Naive thymus-derived CD4-positive, alpha-beta T cell (primary cell): ENCODE data around the gene RERE. TPM values are rescaled to one million over a fixed set of nuclear protein-coding genes. Genes with fewer than 3 reads are reported as not detected.
"Not testable (repeated sequence)": the region's sequence is repeated elsewhere in the genome, so short reads cannot be mapped to it uniquely, and the experiment has no call there.

Experiments
- ATAC-seq: fragments of 150-1000 bp; cut with Tn5 transposase; 2 replicates; pipeline ENCODE4 v1.10.0; 2021; ENCODE audit warnings: mild to moderate bottlenecking, moderate library complexity
- CTCF ChIA-PET: fragments of 350-600 bp; sonication (Branson Sonifier 250); formaldehyde crosslinking; loops from one replicate; lab custom pipeline; 2021; ENCODE audit warnings: antibody characterized with exemption; lab: Charles Lee
- POLR2A ChIA-PET: fragments of 350-600 bp; sonication (Branson Sonifier 250); formaldehyde crosslinking; loops from one replicate; lab custom pipeline; 2021; ENCODE audit warnings: antibody characterized with exemption, inconsistent platforms; lab: Charles Lee
- DNase-seq, 9 donors: peaks; one replicate each; pipeline versions ENCODE4 v3.0.0 to v3.0.0-alpha.2; 2020 to 2022; ENCODE audit warnings: mixed read lengths in 1 of 9
- H3K27ac ChIP-seq: one replicate; pipeline ENCODE4 v1.7.0; 2013; ENCODE audit warnings: mild to moderate bottlenecking, low read depth, low read length, moderate library complexity
- H3K27me3 ChIP-seq, 2 donors: one replicate each; pipeline ENCODE4 v1.7.0; 2013; ENCODE audit warnings: low read length in 2 of 2, mild to moderate bottlenecking in 2 of 2, moderate library complexity in 2 of 2; ENCODE audit not compliant: control insufficient read depth in 2 of 2, insufficient read depth in 2 of 2
- H3K36me3 ChIP-seq, 3 experiments: 1 replicate in 2 of 3; 2 replicates in 1 of 3; pipeline ENCODE4 v1.7.0; 2013; ENCODE audit warnings: low read length in 3 of 3, mild to moderate bottlenecking in 3 of 3, moderate library complexity in 1 of 3; ENCODE audit not compliant: insufficient read depth in 3 of 3, control insufficient read depth in 2 of 3
- H3K4me1 ChIP-seq, 2 donors: one replicate each; pipeline ENCODE4 v1.7.0; 2013; ENCODE audit warnings: low read length in 2 of 2, mild to moderate bottlenecking in 2 of 2, moderate library complexity in 1 of 2; ENCODE audit not compliant: control insufficient read depth in 2 of 2, insufficient read depth in 2 of 2
- H3K4me3 ChIP-seq: 2 replicates; pipeline ENCODE4 v1.7.0; 2013; ENCODE audit warnings: mild to moderate bottlenecking, low read length
- H3K9me3 ChIP-seq, 3 experiments: 1 replicate in 2 of 3; 2 replicates in 1 of 3; pipeline ENCODE4 v1.7.0; 2013; ENCODE audit warnings: low read length in 3 of 3; ENCODE audit not compliant: control insufficient read depth in 2 of 3
- H3K27ac Mint-ChIP-seq, 9 donors: one replicate each; pipeline ENCODE4 v1.8.0; 2020 to 2022; ENCODE audit warnings: mixed read lengths in 9 of 9, mild to moderate bottlenecking in 8 of 9, moderate library complexity in 5 of 9, inconsistent platforms in 2 of 9
- H3K27me3 Mint-ChIP-seq, 5 donors: one replicate each; pipeline ENCODE4 v1.8.0; 2021 to 2022; ENCODE audit warnings: mixed read lengths in 5 of 5, mild to moderate bottlenecking in 1 of 5
- H3K36me3 Mint-ChIP-seq, 5 donors: one replicate each; pipeline ENCODE4 v1.8.0; 2020 to 2022; ENCODE audit warnings: mixed read lengths in 5 of 5, mild to moderate bottlenecking in 3 of 5, inconsistent platforms in 1 of 5
- H3K4me1 Mint-ChIP-seq, 7 donors: one replicate each; pipeline ENCODE4 v1.8.0; 2020 to 2022; ENCODE audit warnings: mixed read lengths in 7 of 7, mild to moderate bottlenecking in 3 of 7, inconsistent platforms in 1 of 7
- H3K4me3 Mint-ChIP-seq, 10 donors: one replicate each; pipeline ENCODE4 v1.8.0; 2020 to 2022; ENCODE audit warnings: mild to moderate bottlenecking in 10 of 10, mixed read lengths in 10 of 10, moderate library complexity in 6 of 10, inconsistent platforms in 2 of 10
- H3K9me3 Mint-ChIP-seq, 11 donors: one replicate each; pipeline ENCODE4 v1.8.0; 2020 to 2022; ENCODE audit warnings: mixed read lengths in 11 of 11, mild to moderate bottlenecking in 4 of 11, inconsistent platforms in 1 of 11, moderate library complexity in 1 of 11
- intact Hi-C, 2 donors: fragments of 100-400 bp; cut with micrococcal nuclease; formaldehyde crosslinking; loops; one replicate each; pipeline ENCODE4 v1.15.1; 2023
- polyA plus RNA-seq, 2 donors: library from polyadenylated mRNA; unstranded; fragments of 300-500 nt; fragmentation: Illumina TruSeq; gene quantifications; one replicate each; pipeline ENCODE4 v1.2.3, GENCODE V29; 2021
- total RNA-seq, 6 experiments: library from RNA in 5 of 6; stranded (reverse) in 5 of 6; gene quantifications; 1 replicate in 5 of 6; 2 replicates in 1 of 6; pipeline ENCODE4 v1.2.3 and lab custom pipeline; 2021 to 2026

The RERE gene
- total and polyA plus RNA-seq, 7 experiments from 2014 or later: 7.3 to 114 (median 106) TPM

- H3K4me3 Mint-ChIP-seq, H3K27ac ChIP-seq, H3K36me3 ChIP-seq, POLR2A ChIA-PET, H3K27me3 ChIP-seq, H3K27ac Mint-ChIP-seq, H3K4me1 ChIP-seq, H3K9me3 ChIP-seq, H3K4me3 ChIP-seq, H3K27me3 Mint-ChIP-seq, DNase-seq: not testable (repeated sequence)
- H3K36me3 Mint-ChIP-seq: peaks cover 0 to 15% (median 11%) of the 10 kb centered on the region in 5 donors
- CTCF ChIA-PET: interaction anchor here (0.6 to 4.4 kb wide), 19 partner anchors 8 to 359 kb away, joined by 3 to 52 read pairs (median 4); no protein-coding TSS in a partner anchor
- intact Hi-C loops: loop anchor here (1.0 to 5.0 kb wide), 6 partner anchors 56 to 699 kb away; partner anchors contain the start of gene ERRFI1 (in 1 of the 2)
- H3K9me3 Mint-ChIP-seq: peaks cover 0 to 12% (median 2%) of the 10 kb centered on the region in 11 donors
- peaks cover 10 to 31% (median 14%) of the 10 kb centered on the region in 7 donors for H3K4me1 Mint-ChIP-seq
- peak; percentile 12 for ATAC-seq
Measured at GRCh38 chr1:8726801-8727186, 90.6 kb downstream of the RERE start.

GRCh38 chr1:8723010-8723409 is 94.4 kb downstream of the RERE start:
- H3K27me3 ChIP-seq: no peaks in the 10 kb centered on the region
- Mint-ChIP-seq H3K36me3 (peaks cover 0 to 17% (median 5%) of the 10 kb centered on the region in 5 donors), H3K9me3 (no peaks in the 10 kb centered on the region), H3K4me1 (peaks cover 10 to 34% (median 20%) of the 10 kb centered on the region in 7 donors), H3K27ac (peak overlapping the region in 1 of 9 donors; percentile 28), H3K27me3 (no peaks in the 10 kb centered on the region), H3K4me3 (peak overlapping the region in 2 of 10 donors; percentile 11 to 13)
- no peak overlapping the region for H3K27ac ChIP-seq
- intact Hi-C loops: no loop called here
- H3K4me3 ChIP-seq: no peak overlapping the region
- POLR2A ChIA-PET: no interaction called here
- ATAC-seq (no peak), DNase-seq (no peak)
- no peaks in the 10 kb centered on the region for H3K4me1 ChIP-seq
- CTCF ChIA-PET: interaction anchor here (1.0 kb wide), 1 partner anchor 53 kb away, joined by 3 read pairs; no protein-coding TSS in a partner anchor
- H3K9me3 ChIP-seq: no peaks in the 10 kb centered on the region
- H3K36me3 ChIP-seq: no peaks in the 10 kb centered on the region

GRCh38 chr1:8722366-8722765 is 95.1 kb downstream of the RERE start:
- no peaks in the 10 kb centered on the region for H3K27me3 ChIP-seq
- no peak for DNase-seq
- H3K27ac Mint-ChIP-seq: peak overlapping the region in 2 of 9 donors; percentile 1 to 35
- no peaks in the 10 kb centered on the region for H3K9me3 Mint-ChIP-seq
- ATAC-seq: no peak
- H3K36me3 Mint-ChIP-seq: peaks cover 0 to 17% (median 5%) of the 10 kb centered on the region in 5 donors
- no peak overlapping the region for H3K27ac ChIP-seq
- ChIA-PET CTCF (no interaction called here), POLR2A (no interaction called here)
- H3K4me1 Mint-ChIP-seq: peaks cover 10 to 40% (median 20%) of the 10 kb centered on the region in 7 donors
- H3K4me3 Mint-ChIP-seq: no peak overlapping the region
- no peaks in the 10 kb centered on the region for H3K36me3 ChIP-seq
- H3K4me1 ChIP-seq: no peaks in the 10 kb centered on the region
- H3K27me3 Mint-ChIP-seq: no peaks in the 10 kb centered on the region
- no peak overlapping the region for H3K4me3 ChIP-seq
- H3K9me3 ChIP-seq: no peaks in the 10 kb centered on the region
- intact Hi-C loops: no loop called here

- Histone ChIP-seq H3K27me3 (no peaks in the 10 kb centered on the region), H3K4me1 (no peaks in the 10 kb centered on the region), H3K36me3 (no peaks in the 10 kb centered on the region), H3K27ac (no peak overlapping the region), H3K9me3 (no peaks in the 10 kb centered on the region), H3K4me3 (no peak overlapping the region)
- DNase-seq (no peak), ATAC-seq (no peak)
- CTCF ChIA-PET: no interaction called here
- Mint-ChIP-seq H3K27ac (peak overlapping the region in 2 of 9 donors; percentile 1 to 35), H3K4me3 (no peak overlapping the region), H3K36me3 (peaks cover 0 to 17% (median 5%) of the 10 kb centered on the region in 5 donors), H3K9me3 (no peaks in the 10 kb centered on the region), H3K4me1 (peaks cover 10 to 41% (median 20%) of the 10 kb centered on the region in 7 donors), H3K27me3 (no peaks in the 10 kb centered on the region)
- POLR2A ChIA-PET: no interaction called here
- intact Hi-C loops: no loop called here
Measured at GRCh38 chr1:8721679-8722324, 95.6 kb downstream of the RERE start.

- Mint-ChIP-seq H3K4me1 (peaks cover 10 to 35% (median 20%) of the 10 kb centered on the region in 7 donors), H3K27me3 (no peaks in the 10 kb centered on the region), H3K36me3 (peaks cover 0 to 17% (median 5%) of the 10 kb centered on the region in 5 donors), H3K27ac (peak overlapping the region in 2 of 9 donors; percentile 60 to 67), H3K4me3 (no peak overlapping the region), H3K9me3 (no peaks in the 10 kb centered on the region)
- POLR2A ChIA-PET: no interaction called here
- intact Hi-C loops: no loop called here
- no peak overlapping the region for H3K4me3 ChIP-seq
- CTCF ChIA-PET: no interaction called here
- DNase-seq (no peak), ATAC-seq (no peak)
- no peaks in the 10 kb centered on the region for H3K4me1 ChIP-seq
- no peaks in the 10 kb centered on the region for H3K27me3 ChIP-seq
- no peak overlapping the region for H3K27ac ChIP-seq
- no peaks in the 10 kb centered on the region for H3K36me3 ChIP-seq
- H3K9me3 ChIP-seq: no peaks in the 10 kb centered on the region
Measured at GRCh38 chr1:8720347-8720746, 97.1 kb downstream of the RERE start.

- DNase-seq (no peak), ATAC-seq (no peak)
- ChIA-PET POLR2A (no interaction called here), CTCF (interaction anchor here (0.7 to 2.2 kb wide), 3 partner anchors 12 to 130 kb away, joined by 3 to 6 read pairs (median 3); no protein-coding TSS in a partner anchor)
- no peaks in the 10 kb centered on the region for H3K9me3 ChIP-seq
- H3K27ac ChIP-seq: no peak overlapping the region
- Mint-ChIP-seq H3K4me1 (peaks cover 13 to 42% (median 27%) of the 10 kb centered on the region in 7 donors), H3K27ac (no peak overlapping the region), H3K4me3 (no peak overlapping the region), H3K9me3 (no peaks in the 10 kb centered on the region), H3K36me3 (peaks cover 0 to 21% (median 9%) of the 10 kb centered on the region in 5 donors), H3K27me3 (peaks cover 0 to 5% (median 0%) of the 10 kb centered on the region in 5 donors)
- intact Hi-C loops: no loop called here
- no peaks in the 10 kb centered on the region for H3K36me3 ChIP-seq
- no peaks in the 10 kb centered on the region for H3K4me1 ChIP-seq
- H3K4me3 ChIP-seq: no peak overlapping the region
- no peaks in the 10 kb centered on the region for H3K27me3 ChIP-seq
Measured at GRCh38 chr1:8718850-8719361, 98.5 kb downstream of the RERE start.
